VCaP (cell line): Measurements from ENCODE around the gene ALKBH1.
A peak's percentile ranks its signal among the peaks of the same experiment; 100 is the strongest.

Source experiments
- H3K27ac ChIP-seq: fragments of 450-650 bp; 2 replicates; pipeline ENCODE4 v1.5.1; 2017
- TF ChIP-seq, protein P1 (sequence below): fragments of 450-650 bp; conservative IDR thresholded peaks from 2 replicates; pipeline ENCODE4 v1.5.1; 2017; ENCODE audit warnings: mild to moderate bottlenecking, moderate library complexity

Gene ALKBH1

DNA sequence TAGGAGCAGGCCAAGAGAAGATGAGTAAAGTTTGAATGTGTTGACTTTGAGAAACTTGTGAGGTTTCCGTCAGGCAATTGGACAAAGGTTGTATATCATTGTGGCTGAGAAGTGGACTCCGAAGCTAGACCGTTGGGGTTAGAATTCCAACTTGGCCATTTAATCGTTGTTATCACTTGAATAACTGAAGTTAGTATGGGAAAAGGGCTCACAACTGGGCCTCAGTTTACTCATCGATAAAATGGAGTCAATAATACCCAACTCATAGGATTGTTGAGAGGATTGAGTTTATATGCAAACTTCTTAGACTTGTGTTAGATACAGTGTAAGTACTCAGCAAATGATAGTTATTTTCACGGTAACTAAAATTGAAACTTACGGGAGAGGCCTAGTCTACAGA is 926 bp upstream of the ALKBH1 start:
- peak overlapping the region; percentile 77; the same call in 1 of the 2 replicates for H3K27ac ChIP-seq
- TF ChIP-seq, protein P1, sequence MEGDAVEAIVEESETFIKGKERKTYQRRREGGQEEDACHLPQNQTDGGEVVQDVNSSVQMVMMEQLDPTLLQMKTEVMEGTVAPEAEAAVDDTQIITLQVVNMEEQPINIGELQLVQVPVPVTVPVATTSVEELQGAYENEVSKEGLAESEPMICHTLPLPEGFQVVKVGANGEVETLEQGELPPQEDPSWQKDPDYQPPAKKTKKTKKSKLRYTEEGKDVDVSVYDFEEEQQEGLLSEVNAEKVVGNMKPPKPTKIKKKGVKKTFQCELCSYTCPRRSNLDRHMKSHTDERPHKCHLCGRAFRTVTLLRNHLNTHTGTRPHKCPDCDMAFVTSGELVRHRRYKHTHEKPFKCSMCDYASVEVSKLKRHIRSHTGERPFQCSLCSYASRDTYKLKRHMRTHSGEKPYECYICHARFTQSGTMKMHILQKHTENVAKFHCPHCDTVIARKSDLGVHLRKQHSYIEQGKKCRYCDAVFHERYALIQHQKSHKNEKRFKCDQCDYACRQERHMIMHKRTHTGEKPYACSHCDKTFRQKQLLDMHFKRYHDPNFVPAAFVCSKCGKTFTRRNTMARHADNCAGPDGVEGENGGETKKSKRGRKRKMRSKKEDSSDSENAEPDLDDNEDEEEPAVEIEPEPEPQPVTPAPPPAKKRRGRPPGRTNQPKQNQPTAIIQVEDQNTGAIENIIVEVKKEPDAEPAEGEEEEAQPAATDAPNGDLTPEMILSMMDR, result no peak

DNA sequence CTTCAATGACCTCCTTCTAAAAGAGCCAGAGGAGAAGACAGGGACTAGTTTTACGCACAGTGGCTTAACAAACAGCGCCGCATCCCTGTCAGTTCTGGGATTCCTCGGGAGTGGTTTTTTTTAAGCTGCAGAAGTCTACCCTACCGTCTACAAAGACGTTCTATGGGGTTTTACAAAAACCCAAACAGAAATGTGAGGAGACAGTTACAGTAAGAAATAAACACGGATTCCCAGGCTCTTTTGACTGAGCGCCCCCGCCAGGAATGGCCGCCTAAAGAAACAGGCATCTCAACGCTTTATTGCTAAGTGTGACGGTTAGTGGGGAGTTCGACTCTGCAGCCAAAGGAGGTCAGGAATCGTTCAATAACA is 484 bp downstream of the ALKBH1 start:
- TF ChIP-seq, protein P1, result peak; percentile 71
- H3K27ac ChIP-seq, result peak overlapping the region; percentile 77

- no peak overlapping the region for H3K27ac ChIP-seq
- TF ChIP-seq, protein P1, result no peak
These were observed 16.6 kb downstream of the ALKBH1 start for GRCh38 chr14:77691259-77691658.

DNA sequence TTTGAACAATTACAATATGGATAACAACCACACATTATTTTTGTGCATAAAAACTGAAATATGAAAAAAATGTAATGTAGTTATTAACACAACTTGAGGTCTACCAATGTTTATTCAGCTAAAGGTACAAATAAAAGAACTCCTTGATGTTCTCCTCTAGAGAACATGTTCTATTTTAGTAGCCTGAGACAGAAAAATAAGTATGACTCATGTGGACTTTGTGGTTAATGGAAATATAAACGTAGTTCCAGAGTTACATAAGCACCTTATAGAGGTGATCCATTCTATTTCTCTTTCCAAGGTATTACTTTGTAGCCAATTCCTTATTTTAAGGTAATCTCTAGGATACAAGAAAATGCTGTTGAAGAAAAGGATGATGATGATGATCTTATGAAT is 25.7 kb downstream of the ALKBH1 start:
- TF ChIP-seq, protein P1, result no peak
- H3K27ac ChIP-seq, result peak overlapping the region; percentile 75

DNA sequence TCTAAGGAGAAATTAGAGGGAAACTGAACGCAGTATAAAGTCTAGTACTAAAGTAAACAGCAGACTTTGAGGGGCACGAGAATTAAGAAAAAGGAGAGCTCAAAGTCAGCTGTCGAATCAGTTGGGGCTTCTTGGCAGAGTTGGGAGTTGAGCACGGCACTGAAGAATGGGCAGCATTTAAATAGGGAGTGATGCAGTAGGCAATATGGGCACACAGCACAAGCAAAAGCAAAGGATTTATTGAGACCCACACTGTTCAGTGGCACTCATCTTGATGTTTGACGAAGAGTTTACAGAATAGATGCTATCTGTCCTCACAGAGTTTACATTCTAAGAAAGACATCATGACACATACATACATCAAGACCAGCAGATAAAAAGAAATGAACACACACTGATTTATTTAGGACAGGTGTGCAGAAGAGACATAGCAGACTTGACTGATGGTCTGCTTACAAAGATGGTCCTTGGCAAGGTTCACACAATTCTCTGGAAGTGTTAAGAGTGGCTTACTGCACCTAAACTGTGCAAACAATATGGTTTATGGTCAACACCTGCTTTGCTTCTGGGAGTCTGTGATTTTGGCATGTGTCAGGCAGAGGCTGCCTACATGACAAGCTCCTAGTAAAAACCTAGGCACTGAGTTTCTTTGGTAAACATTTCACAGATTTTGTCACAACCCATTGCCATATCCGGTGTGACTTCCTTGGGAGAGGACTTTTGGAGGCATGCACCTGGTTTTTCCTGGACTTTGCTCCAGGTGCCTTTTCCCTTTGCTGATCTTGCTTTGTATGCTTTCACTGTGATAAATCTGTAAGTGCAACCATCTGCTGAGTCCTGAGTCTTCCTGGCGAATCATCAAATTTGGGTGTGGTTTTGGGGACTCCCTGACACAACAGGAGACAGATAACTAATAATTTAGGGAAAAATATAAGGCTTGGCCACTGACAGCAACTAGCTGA is 26.3 kb downstream of the ALKBH1 start:
- TF ChIP-seq, protein P1, result no peak
- H3K27ac ChIP-seq, result peak overlapping the region; percentile 75

- TF ChIP-seq, protein P1, result no peak
- H3K27ac ChIP-seq, result no peak overlapping the region
These were observed 32.9 kb downstream of the ALKBH1 start for GRCh38 chr14:77674931-77675330.

DNA sequence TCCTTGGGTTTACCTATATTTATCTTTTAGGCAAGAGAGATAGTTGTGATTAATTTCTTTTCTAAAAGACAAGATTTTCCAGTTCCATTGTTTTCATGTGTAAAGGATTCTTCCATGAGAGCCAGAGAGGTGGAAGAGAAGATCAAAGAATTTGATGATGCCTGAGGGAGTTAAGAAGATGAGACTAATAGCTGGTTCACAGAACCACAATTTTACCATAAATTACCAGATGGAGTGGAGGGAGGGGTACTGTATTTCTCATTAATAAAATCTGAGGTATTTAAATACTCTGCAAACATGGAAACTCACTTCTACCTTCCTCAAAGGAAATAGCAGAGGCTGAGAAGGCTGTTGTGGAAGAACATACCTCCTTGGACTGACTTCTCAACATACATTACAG is 34.6 kb downstream of the ALKBH1 start:
- TF ChIP-seq, protein P1, result no peak
- H3K27ac ChIP-seq, result no peak overlapping the region
